H9 (cell line): ENCODE results near the gene C4orf36. TPM values are rescaled to one million over a fixed set of nuclear protein-coding genes. Genes with fewer than 3 reads are reported as not detected.

Experiments used
- DNase-seq: peaks from one replicate; pipeline ENCODE4 v3.0.0-alpha.2; 2017
- H2AFZ ChIP-seq: one replicate; pipeline ENCODE4 v1.6.1; 2013; ENCODE audit warnings: mild to moderate bottlenecking, low read length, control low read depth, moderate library complexity
- H2AK5ac ChIP-seq: 2 replicates; pipeline ENCODE4 v1.6.1; 2013; ENCODE audit warnings: low read length, control low read depth, mixed read lengths; ENCODE audit not compliant: insufficient read length
- H2BK120ac ChIP-seq: one replicate; pipeline ENCODE4 v1.6.1; 2013; ENCODE audit warnings: low read depth, mild to moderate bottlenecking, low read length, control low read depth, inconsistent platforms; ENCODE audit not compliant: poor library complexity, severe bottlenecking
- H2BK12ac ChIP-seq: 2 replicates; pipeline ENCODE4 v1.6.1; 2013; ENCODE audit warnings: low read length, control low read depth, mixed read lengths, low read depth; ENCODE audit not compliant: insufficient read length
- H2BK15ac ChIP-seq: 2 replicates; pipeline ENCODE4 v1.6.1; 2013; ENCODE audit warnings: low read depth, low read length, control low read depth
- H2BK20ac ChIP-seq: one replicate; pipeline ENCODE4 v1.6.1; 2013; ENCODE audit warnings: low read depth, mild to moderate bottlenecking, low read length, control low read depth, inconsistent platforms; ENCODE audit not compliant: poor library complexity, severe bottlenecking
- H2BK5ac ChIP-seq: 2 replicates; pipeline ENCODE4 v1.6.1; 2013; ENCODE audit warnings: low read length, control low read depth, mixed read lengths; ENCODE audit not compliant: insufficient read length
- H3K14ac ChIP-seq: 2 replicates; pipeline ENCODE4 v1.6.1; 2013; ENCODE audit warnings: low read length, control low read depth; ENCODE audit not compliant: insufficient read depth
- H3K18ac ChIP-seq: 2 replicates; pipeline ENCODE4 v1.6.1; 2013; ENCODE audit warnings: low read depth, mild to moderate bottlenecking, mixed read lengths, low read length, control low read depth; ENCODE audit not compliant: insufficient read length
- H3K23ac ChIP-seq: 2 replicates; pipeline ENCODE4 v1.6.1; 2013; ENCODE audit warnings: low read length, control low read depth, mixed read lengths, low read depth; ENCODE audit not compliant: insufficient read length
- H3K23me2 ChIP-seq: 2 replicates; pipeline ENCODE4 v1.6.1; 2013; ENCODE audit warnings: low read depth, mild to moderate bottlenecking, mixed read lengths, low read length, control low read depth; ENCODE audit not compliant: insufficient read length, poor library complexity, severe bottlenecking
- H3K27ac ChIP-seq: 2 replicates; pipeline ENCODE4 v1.5.1; 2013; ENCODE audit warnings: low read length, control low read depth, mixed read lengths, low read depth; ENCODE audit not compliant: insufficient read length
- H3K27me3 ChIP-seq: 2 replicates; pipeline ENCODE4 v1.6.1; 2013; ENCODE audit warnings: low read length, control low read depth, inconsistent platforms; ENCODE audit not compliant: insufficient read depth
- H3K4ac ChIP-seq: 2 replicates; pipeline ENCODE4 v1.6.1; 2013; ENCODE audit warnings: low read depth, mild to moderate bottlenecking, control low read depth, inconsistent platforms, low read length, moderate library complexity
- H3K4me1 ChIP-seq: 2 replicates; pipeline ENCODE4 v1.6.1; 2013; ENCODE audit warnings: low read length, control low read depth, inconsistent platforms; ENCODE audit not compliant: insufficient read depth
- H3K4me2 ChIP-seq: 2 replicates; pipeline ENCODE4 v1.6.1; 2013; ENCODE audit warnings: low read length, control low read depth, mixed read lengths; ENCODE audit not compliant: insufficient read length, insufficient read depth
- H3K56ac ChIP-seq: 2 replicates; pipeline ENCODE4 v1.6.1; 2013; ENCODE audit warnings: low read depth, mild to moderate bottlenecking, mixed read lengths, low read length, control low read depth; ENCODE audit not compliant: insufficient read length
- H3K79me1 ChIP-seq: 2 replicates; pipeline ENCODE4 v1.6.1; 2013; ENCODE audit warnings: low read depth, mild to moderate bottlenecking, moderate library complexity, low read length, control low read depth, inconsistent platforms; ENCODE audit not compliant: insufficient read depth, poor library complexity, severe bottlenecking
- H3K79me2 ChIP-seq: 2 replicates; pipeline ENCODE4 v1.6.1; 2013; ENCODE audit warnings: low read length, control low read depth, inconsistent platforms; ENCODE audit not compliant: insufficient read depth
- H3K9ac ChIP-seq: 2 replicates; pipeline ENCODE4 v1.6.1; 2013; ENCODE audit warnings: low read length, control low read depth, mixed read lengths; ENCODE audit not compliant: insufficient read length; ENCODE audit errors: extremely low read depth
- H3K9me3 ChIP-seq: one replicate; pipeline ENCODE4 v1.6.1; 2013; ENCODE audit warnings: low read depth, low read length, inconsistent platforms; ENCODE audit not compliant: control insufficient read depth
- H3T11ph ChIP-seq: one replicate; pipeline ENCODE4 v1.6.1; 2013; ENCODE audit warnings: mild to moderate bottlenecking, low read length, control low read depth, inconsistent platforms
- H4K20me1 ChIP-seq: one replicate; pipeline ENCODE4 v1.6.1; 2013; ENCODE audit not compliant: control insufficient read depth, insufficient read length, insufficient read depth
- H4K5ac ChIP-seq: 2 replicates; pipeline ENCODE4 v1.6.1; 2013; ENCODE audit warnings: low read depth, mild to moderate bottlenecking, mixed read lengths, low read length, control low read depth; ENCODE audit not compliant: insufficient read length
- H4K8ac ChIP-seq: replicated peaks from 2 replicates; pipeline ENCODE4 v1.6.1; 2013; ENCODE audit warnings: low read length, control low read depth, mixed read lengths, low read depth; ENCODE audit not compliant: insufficient read length
- H4K91ac ChIP-seq: 2 replicates; pipeline ENCODE4 v1.6.1; 2013; ENCODE audit warnings: low read depth, mild to moderate bottlenecking, moderate library complexity, mixed read lengths, low read length, control low read depth; ENCODE audit not compliant: insufficient read length
- H3K27ac Mint-ChIP-seq, 3 experiments: 2 replicates in 2 of 3; 3 replicates in 1 of 3; pipeline ENCODE4 v1.8.0; 2020 to 2021; ENCODE audit warnings: mixed read lengths in 3 of 3, mild to moderate bottlenecking in 1 of 3, moderate library complexity in 1 of 3
- H3K27me3 Mint-ChIP-seq: 2 replicates; pipeline ENCODE4 v1.8.0; 2021; ENCODE audit warnings: low read depth, mild to moderate bottlenecking, moderate library complexity, mixed read lengths
- H3K36me3 Mint-ChIP-seq, 3 experiments: 2 replicates in 2 of 3; 3 replicates in 1 of 3; pipeline ENCODE4 v1.8.0; 2020 to 2021; ENCODE audit warnings: low read depth in 3 of 3, mixed read lengths in 3 of 3; ENCODE audit not compliant: insufficient read depth in 1 of 3
- H3K4me1 Mint-ChIP-seq, 2 experiments: 2 replicates each; pipeline ENCODE4 v1.8.0; 2020; ENCODE audit warnings: mixed read lengths in 2 of 2
- H3K4me3 Mint-ChIP-seq, 2 experiments: 2 replicates in 1 of 2; 3 replicates in 1 of 2; pipeline ENCODE4 v1.8.0; 2020 to 2021; ENCODE audit warnings: mild to moderate bottlenecking in 2 of 2, mixed read lengths in 2 of 2, moderate library complexity in 1 of 2
- H3K9me3 Mint-ChIP-seq, 2 experiments: 2 replicates in 1 of 2; 3 replicates in 1 of 2; pipeline ENCODE4 v1.8.0; 2020; ENCODE audit warnings: mild to moderate bottlenecking in 2 of 2, mixed read lengths in 2 of 2, moderate library complexity in 1 of 2
- CTCF ChIP-seq: fragments of 200-600 bp; sonication (generic); conservative IDR thresholded peaks from 3 replicates; pipeline ENCODE4 v1.8.0; 2021; ENCODE audit warnings: antibody characterized with exemption, mild to moderate bottlenecking
- WGBS: extraction: QIAGEN DNeasy Blood & Tissue Kit; methylation state at CpG from one replicate; pipeline ENCODE4 v1.1.7; 2013; ENCODE audit warnings: missing lambda C conversion rate, low lambda C conversion rate, mixed read lengths; ENCODE audit not compliant: insufficient read length; ENCODE audit errors: extremely low coverage; 5-methylcytosine and 5-hydroxymethylcytosine counted together
- total RNA-seq: library from RNA; stranded (reverse); gene quantifications from 2 replicates; pipeline ENCODE4 v1.2.1, GENCODE V29; 2021

C4orf36 gene
- total RNA-seq, 1 experiment from 2014 or later, result 2.2 TPM

- Histone ChIP-seq H2AFZ (no peak overlapping the region), H3K14ac (peak overlapping the region; percentile 66), H2BK120ac (no peak overlapping the region), H3K27ac (peak overlapping the region; percentile 50), H4K20me1 (peaks cover 3% of the 10 kb centered on the region), H3K18ac (peak overlapping the region; percentile 4), H3K4me2 (peak overlapping the region; percentile 93), H2BK12ac (no peak overlapping the region), H4K91ac (no peak overlapping the region), H2BK20ac (no peak overlapping the region), H3K9ac (peak overlapping the region; percentile 91), H3K9me3 (no peaks in the 10 kb centered on the region), H3T11ph (no peak overlapping the region), H3K4me1 (peaks cover 3% of the 10 kb centered on the region; the same call in 1 of the 2 replicates), H3K27me3 (no peaks in the 10 kb centered on the region), H3K79me1 (no peaks in the 10 kb centered on the region), H3K4ac (no peak overlapping the region; the same call in 1 of the 2 replicates), H2BK5ac (no peak overlapping the region), H3K23me2 (peaks cover 15% of the 10 kb centered on the region), H4K5ac (no peak overlapping the region), H2AK5ac (no peak overlapping the region), H3K23ac (no peak overlapping the region), H4K8ac (no peak overlapping the region), H3K79me2 (peaks cover 26% of the 10 kb centered on the region), H2BK15ac (no peak overlapping the region), H3K56ac (no peak overlapping the region)
- no peaks in the 10 kb centered on the region for H3K9me3 Mint-ChIP-seq
- DNase-seq, result peak; percentile 88
- TF ChIP-seq CTCF, result no peak
- WGBS, result no CpG with 5 or more reads among the region's 36 CpGs
- peaks cover 36 to 41% of the 10 kb centered on the region in 2 experiments for H3K4me1 Mint-ChIP-seq
- H3K27ac Mint-ChIP-seq, result peak overlapping the region; percentile 86 to 98 (median 93)
- peaks cover 0 to 2% (median 0%) of the 10 kb centered on the region in 3 experiments; a peak in 3 of 7 replicates for H3K36me3 Mint-ChIP-seq
- H3K27me3 Mint-ChIP-seq, result no peaks in the 10 kb centered on the region
- H3K4me3 Mint-ChIP-seq, result peak overlapping the region; percentile 93 to 98
These were observed 43.9 kb upstream of the C4orf36 start for GRCh38 chr4:86935853-86936733.
